ENCODE results near the gene CASKIN2. TPM values are rescaled to one million over a fixed set of nuclear protein-coding genes. Genes with fewer than 3 reads are reported as not detected.

CASKIN2 gene
- polyA plus RNA-seq, 2 of the 4 experiments (the other 2 are of a cell fraction) = 3.6 to 11.2 TPM

DNA sequence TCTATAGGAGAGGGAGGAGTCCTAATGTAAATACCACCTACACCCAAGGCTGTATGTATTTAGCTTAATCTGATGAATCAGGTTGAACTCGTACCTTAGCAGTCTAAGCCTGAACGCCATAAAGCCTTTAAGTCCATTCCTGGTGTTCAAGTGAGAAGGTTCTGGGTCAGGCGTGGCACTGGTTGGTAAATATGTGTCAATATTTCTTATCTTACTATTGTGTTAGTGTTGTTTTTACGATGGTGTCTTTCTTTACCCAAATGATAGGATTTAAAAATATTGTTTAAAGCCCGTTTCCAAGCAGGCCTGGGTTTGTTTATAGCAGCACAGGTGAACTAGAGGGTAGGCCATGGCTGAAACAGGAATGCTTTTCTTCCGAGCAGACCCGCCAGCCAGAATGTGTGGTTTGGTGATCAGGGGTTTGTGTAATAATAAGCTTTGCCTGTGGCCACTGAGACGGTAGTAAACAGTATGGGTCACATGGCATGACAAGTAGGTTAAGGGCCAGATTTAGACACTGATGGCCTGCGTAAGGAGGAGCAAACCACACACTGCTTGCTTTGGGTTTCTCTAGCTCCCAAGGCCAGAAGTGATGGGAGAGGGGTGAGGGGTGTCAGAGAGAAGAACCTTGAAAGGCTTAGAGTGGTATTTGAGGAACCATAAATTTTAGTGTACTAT is 55.6 kb downstream of the CASKIN2 start:
- 79% methylated on average over 9 of the region's 9 CpGs for WGBS (ENCODE audit: missing lambda C conversion rate)
- Histone ChIP-seq H3K27ac (no peak overlapping the region), H3K9me3 (no peaks in the 10 kb centered on the region), H3K4me1 (peaks cover 23% of the 10 kb centered on the region), H3K4me2 (no peak overlapping the region), H3K4me3 (no peak overlapping the region)
- DNase-seq (ENCODE audit: low read depth in 1 of 2, low spot score in 1 of 2) (no peak), ATAC-seq (no peak), FAIRE-seq (no peak)
- POLR2A ChIA-PET = interaction anchor here (0.7 kb wide), 1 partner anchor 134 kb away, joined by 3 read pairs; no protein-coding TSS in a partner anchor
- TF ChIP-seq CBX8 (IDR thresholded peaks at IDR 0.05) = no peak
- TF ChIP-seq, protein P1, sequence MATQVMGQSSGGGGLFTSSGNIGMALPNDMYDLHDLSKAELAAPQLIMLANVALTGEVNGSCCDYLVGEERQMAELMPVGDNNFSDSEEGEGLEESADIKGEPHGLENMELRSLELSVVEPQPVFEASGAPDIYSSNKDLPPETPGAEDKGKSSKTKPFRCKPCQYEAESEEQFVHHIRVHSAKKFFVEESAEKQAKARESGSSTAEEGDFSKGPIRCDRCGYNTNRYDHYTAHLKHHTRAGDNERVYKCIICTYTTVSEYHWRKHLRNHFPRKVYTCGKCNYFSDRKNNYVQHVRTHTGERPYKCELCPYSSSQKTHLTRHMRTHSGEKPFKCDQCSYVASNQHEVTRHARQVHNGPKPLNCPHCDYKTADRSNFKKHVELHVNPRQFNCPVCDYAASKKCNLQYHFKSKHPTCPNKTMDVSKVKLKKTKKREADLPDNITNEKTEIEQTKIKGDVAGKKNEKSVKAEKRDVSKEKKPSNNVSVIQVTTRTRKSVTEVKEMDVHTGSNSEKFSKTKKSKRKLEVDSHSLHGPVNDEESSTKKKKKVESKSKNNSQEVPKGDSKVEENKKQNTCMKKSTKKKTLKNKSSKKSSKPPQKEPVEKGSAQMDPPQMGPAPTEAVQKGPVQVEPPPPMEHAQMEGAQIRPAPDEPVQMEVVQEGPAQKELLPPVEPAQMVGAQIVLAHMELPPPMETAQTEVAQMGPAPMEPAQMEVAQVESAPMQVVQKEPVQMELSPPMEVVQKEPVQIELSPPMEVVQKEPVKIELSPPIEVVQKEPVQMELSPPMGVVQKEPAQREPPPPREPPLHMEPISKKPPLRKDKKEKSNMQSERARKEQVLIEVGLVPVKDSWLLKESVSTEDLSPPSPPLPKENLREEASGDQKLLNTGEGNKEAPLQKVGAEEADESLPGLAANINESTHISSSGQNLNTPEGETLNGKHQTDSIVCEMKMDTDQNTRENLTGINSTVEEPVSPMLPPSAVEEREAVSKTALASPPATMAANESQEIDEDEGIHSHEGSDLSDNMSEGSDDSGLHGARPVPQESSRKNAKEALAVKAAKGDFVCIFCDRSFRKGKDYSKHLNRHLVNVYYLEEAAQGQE (IDR thresholded peaks at IDR 0.05) = no peak
- no peak for TF ChIP-seq FOSB (CRISPR knock-in tag; IDR thresholded peaks at IDR 0.05)
- TF ChIP-seq, protein P2, sequence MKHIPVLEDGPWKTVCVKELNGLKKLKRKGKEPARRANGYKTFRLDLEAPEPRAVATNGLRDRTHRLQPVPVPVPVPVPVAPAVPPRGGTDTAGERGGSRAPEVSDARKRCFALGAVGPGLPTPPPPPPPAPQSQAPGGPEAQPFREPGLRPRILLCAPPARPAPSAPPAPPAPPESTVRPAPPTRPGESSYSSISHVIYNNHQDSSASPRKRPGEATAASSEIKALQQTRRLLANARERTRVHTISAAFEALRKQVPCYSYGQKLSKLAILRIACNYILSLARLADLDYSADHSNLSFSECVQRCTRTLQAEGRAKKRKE (CRISPR knock-in tag; IDR thresholded peaks at IDR 0.05; ENCODE audit: low read depth) = no peak
- no peak for TF ChIP-seq HOXA7 (CRISPR knock-in tag; IDR thresholded peaks at IDR 0.05)
- no peak for TF ChIP-seq ZSCAN20 (CRISPR knock-in tag; IDR thresholded peaks at IDR 0.05)
- TF ChIP-seq ZNF302 (CRISPR knock-in tag; IDR thresholded peaks at IDR 0.05) = no peak
- TF ChIP-seq NR3C1 (IDR thresholded peaks at IDR 0.05) = no peak
- no peak for TF ChIP-seq RAD21 (conservative IDR thresholded peaks at IDR 0.05 in 1 of 2, IDR thresholded peaks at IDR 0.05 in 1 of 2)
- no peak for TF ChIP-seq CHD4 (IDR thresholded peaks at IDR 0.05; ENCODE audit: borderline replicate concordance)
- no peak for TF ChIP-seq RNF2 (IDR thresholded peaks at IDR 0.05; ENCODE audit: borderline replicate concordance, low read depth)
- TF ChIP-seq KDM1A (IDR thresholded peaks at IDR 0.05; ENCODE audit: low read depth) = no peak
- no peak for TF ChIP-seq POLR2A (IDR thresholded peaks at IDR 0.05; ENCODE audit: low read length)
- TF ChIP-seq SMC3 (IDR thresholded peaks at IDR 0.05) = no peak
- TF ChIP-seq SREBF2 (IDR thresholded peaks at IDR 0.05) = no peak
- no peak for TF ChIP-seq CBX2 (IDR thresholded peaks at IDR 0.05; ENCODE audit: borderline replicate concordance, low read depth)
- CTCF ChIA-PET = interaction anchor here (0.6 to 2.3 kb wide), 10 partner anchors 9 to 346 kb away, joined by 3 to 5 read pairs (median 4); partner anchors contain the start of gene TSEN54

DNA sequence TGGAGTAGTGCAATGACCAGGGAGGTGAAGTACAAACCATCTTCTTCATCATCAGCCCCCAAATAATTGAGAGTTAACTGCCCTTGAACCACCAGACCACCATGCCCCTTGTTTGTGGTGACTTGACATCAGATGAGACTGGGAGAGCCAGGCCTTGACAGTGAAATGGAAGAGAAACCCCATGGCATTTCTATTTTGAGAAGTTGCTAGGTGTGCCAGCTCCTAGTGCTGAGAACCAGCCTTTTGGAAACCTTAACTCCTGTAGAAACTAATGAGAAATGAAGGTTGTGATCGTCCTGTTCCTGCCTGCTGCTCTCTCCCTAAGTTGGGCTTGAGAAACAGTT is 56.1 kb downstream of the CASKIN2 start:
- no peak overlapping the region for H3K27ac ChIP-seq
- WGBS (ENCODE audit: missing lambda C conversion rate) = 82% methylated on average over 1 of the region's 1 CpG
- ChIA-PET CTCF (interaction anchor here (0.6 to 2.3 kb wide), 9 partner anchors 12 to 184 kb away, joined by 3 to 5 read pairs (median 3); partner anchors contain the start of gene TSEN54), POLR2A (interaction anchor here (0.7 kb wide), 1 partner anchor 21 kb away, joined by 3 read pairs; no protein-coding TSS in a partner anchor)
- H3K4me2 ChIP-seq = no peak overlapping the region
- ATAC-seq = no peak
- no peaks in the 10 kb centered on the region for H3K9me3 ChIP-seq
- no peak overlapping the region for H3K4me3 ChIP-seq
- TF ChIP-seq SMC3 (IDR thresholded peaks at IDR 0.05) = no peak
- TF ChIP-seq JUNB (IDR thresholded peaks at IDR 0.05) = no peak
- TF ChIP-seq GATA3 (IDR thresholded peaks at IDR 0.05; ENCODE audit: borderline replicate concordance) = no peak
- no peak for TF ChIP-seq FOSB (CRISPR knock-in tag; IDR thresholded peaks at IDR 0.05)
- peaks cover 23% of the 10 kb centered on the region for H3K4me1 ChIP-seq
- no peak for DNase-seq (ENCODE audit: low read depth in 1 of 2, low spot score in 1 of 2)
- FAIRE-seq = no peak

Measured in A549 (cell line).